GM19452 (cell line): ENCODE data around the gene ANKLE2.
A peak's percentile ranks its signal among the peaks of the same experiment; 100 is the strongest.
"Not testable (repeated sequence)": the region's sequence is repeated elsewhere in the genome, so short reads cannot be mapped to it uniquely, and the experiment has no call there.

Experiments
- ATAC-seq: cut with Tn5 transposase; IDR thresholded peaks from one replicate; pipeline ENCODE4 v1.9.1; 2021; ENCODE audit not compliant: unreplicated experiment

ANKLE2 gene

GRCh38 chr12:132761032-132761920, at the start of gene ANKLE2:
Gene ANKLE2 (minus strand): TSS chr12:132761832. CDS start chr12:132761798, 34 bp downstream.
- ATAC-seq: peak; percentile 45

DNA sequence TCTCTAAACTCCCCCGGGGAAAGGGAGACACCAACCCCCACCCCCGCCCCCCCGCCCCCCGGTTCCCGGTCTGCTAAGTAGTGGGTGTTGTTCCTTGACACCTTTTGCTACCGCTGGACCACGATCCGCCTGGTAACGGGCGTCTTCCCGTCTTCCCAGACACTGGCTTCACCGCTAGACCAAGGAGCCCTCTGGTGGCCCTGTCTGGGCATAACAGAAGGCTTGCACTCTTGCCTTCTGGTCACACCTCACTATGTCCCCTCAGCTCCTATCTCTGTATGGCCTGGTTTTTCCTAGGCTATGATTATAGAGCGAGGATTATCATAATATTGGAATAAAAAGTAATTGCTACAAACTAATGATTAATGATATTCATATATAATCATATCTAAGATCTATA, 47.8 kb upstream of the ANKLE2 start:
- not testable (repeated sequence) for ATAC-seq

DNA sequence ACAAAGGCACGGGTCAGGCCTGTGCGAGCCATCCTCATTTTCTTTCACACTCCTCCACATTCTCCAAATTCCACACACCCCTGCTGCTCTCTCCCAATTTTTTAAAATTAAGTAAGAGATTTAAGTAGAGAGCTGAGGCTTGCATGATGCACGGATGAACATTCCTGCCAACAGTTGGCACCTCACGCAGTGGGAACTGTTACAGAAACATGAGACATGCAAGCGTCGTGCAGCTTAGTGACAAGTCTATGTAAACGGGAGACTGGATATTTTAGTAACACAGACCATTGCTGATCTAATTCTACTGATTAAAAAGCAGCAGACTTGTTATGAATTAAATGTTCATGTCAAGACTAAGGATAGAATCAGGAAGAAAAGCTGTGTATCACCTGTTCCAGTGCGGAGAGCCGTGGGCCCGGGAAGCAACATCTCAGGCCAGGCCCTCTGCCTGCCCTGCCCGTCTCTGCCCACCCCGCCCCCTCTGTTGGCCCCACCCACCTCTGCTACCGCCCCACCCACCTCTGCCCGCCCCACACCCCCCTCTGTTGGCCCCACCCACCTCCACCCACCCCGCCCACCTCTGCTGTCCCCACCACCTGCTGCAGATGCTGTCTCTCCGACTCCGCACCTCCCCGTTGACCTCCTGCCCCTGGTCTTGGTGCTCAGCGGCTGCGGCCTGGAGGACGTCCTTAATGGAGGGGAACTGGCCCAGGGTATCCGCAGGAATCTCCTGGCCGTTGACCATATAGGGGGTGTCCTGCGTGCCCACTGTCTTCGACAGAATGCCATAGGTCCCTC, 45.9 kb upstream of the ANKLE2 start:
- ATAC-seq: no peak

DNA sequence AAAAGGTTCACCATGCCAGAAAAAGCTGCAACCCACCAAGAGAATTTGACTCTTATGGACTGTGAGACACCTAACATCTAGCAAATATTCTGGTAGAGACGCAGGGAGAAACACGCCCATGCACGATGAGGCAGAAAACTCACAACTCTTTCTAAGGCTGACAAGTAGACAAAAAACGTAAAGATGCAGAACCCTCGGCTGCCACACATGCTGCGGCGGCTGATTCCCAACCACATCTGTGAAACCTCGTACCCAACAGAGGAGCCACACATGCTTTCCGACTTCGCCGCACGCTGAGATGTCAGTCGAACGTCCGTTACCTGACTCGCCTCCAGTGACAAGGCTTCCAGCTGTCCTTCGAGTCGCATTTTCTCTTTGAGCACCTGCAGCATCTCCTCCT, 45.2 kb upstream of the ANKLE2 start:
- no peak for ATAC-seq

DNA sequence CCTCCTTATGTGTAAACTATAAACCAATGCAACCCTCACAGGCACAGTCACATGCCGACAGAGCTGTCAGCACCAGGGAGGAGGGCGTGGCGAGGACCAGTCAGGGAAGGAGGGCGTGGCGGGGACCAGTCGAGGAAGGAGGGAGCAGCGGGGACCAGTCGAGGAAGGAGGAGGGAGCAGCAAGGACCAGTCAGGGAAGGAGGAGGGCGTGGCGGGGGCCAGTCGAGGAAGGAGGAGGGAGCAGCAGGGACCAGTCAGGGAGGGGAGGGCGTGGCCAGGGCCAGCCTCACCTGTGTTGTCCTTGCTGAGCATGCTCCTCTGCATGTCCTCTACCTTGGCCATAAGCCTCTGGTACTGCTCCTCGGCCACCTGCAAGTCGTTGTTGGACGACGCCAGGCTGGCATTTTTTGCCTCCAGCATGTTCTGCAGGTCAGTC, 42.8 kb upstream of the ANKLE2 start:
- ATAC-seq: no peak

DNA sequence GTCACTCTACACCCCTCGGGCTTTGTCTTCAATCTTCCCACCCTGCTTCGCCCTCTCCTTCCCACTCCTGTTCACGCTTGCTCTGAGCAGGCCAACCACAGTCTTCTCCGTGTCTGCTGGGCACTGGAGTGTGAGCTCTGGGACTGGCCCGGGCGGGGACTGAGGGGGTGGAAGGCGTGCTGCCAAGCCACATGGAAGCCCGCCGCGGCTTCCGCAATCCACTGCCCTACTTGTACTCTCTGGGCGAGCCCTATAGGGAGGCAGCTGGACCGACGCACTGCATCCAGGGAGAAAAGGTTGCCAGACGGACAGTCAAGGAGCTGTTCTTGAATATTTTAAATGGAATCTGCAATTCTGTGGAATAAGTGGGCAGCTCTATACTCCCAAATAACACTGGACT, 42.3 kb upstream of the ANKLE2 start:
- ATAC-seq: no peak

- ATAC-seq: no peak
Measured at GRCh38 chr12:132803125-132803524, 41.5 kb upstream of the ANKLE2 start.

DNA sequence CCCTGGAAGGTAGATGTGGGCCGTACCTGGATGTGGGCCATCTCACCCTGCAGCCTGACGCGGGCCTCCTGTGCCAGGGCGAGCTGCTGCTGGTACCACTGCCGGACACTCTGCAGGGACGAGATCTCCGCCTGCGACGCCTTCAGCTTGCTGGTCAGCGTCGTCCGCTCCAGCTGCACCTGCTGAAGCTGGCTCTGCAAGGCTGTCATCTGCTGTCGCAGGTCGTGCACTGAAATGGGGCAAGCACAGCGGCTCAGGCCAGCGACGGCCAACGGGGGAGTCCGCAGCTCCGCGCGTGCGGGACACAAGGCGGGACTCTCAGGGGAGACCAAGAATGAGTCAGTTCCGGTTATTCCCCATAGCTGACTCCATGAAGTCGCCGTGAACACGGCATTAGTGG, 40.1 kb upstream of the ANKLE2 start:
- ATAC-seq: no peak

DNA sequence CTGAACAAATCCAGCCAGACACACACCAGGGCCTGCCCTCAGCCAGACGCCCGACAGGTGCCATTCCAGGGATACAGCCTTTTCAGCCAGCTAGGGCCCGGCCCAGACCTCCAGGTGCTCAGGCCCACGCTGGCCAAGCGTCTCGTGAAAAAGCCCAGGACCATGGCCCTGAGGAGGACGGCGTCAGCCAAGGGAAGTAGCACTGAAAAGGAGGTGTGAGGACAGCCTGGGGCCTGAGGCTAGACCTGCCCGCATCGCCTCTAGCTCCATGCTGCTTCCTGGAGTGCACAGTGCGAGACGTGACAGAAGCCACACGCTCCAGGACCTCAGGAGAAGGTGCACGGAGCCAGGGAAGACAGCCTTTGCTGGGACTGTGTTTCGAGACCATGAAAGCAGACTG, 37.2 kb upstream of the ANKLE2 start:
- no peak for ATAC-seq

DNA sequence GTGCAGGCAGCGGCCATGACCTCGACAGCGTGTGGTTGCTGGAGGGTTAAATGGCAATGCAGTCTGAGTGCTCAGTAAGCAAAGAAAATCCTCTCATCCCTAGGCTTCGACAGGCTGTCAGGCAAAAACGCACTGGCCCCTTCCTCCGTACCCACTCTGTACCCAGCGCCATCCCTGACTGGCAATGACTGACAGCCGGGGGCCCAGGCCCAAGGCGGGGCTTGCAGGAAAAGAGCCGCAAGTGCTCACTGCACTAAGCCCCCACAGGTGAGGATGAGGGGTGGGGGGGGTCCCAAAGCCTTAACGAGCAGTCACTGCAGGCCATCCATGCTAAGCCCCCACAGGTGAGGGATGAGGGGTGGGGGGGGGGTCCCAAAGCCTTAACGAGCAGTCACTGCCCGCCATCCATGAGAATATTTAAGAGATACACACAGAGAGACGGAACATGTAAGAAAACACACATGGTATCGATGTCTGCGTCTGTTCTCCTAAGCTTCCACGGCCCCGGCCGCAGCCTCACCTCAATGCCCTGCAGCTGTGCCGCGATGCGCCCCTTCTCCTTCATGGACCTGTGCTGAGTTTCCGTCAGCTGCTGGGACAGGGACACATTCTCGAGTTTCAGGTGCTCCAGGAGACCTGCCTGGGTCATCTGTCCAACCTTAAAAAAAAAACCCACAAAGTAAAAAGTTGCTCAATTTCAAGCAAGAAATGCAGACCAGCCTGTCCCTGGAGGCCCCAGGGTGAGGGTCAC, 36.4 kb upstream of the ANKLE2 start:
- ATAC-seq: no peak

- ATAC-seq: no peak
Measured at GRCh38 chr12:132795847-132796246, 34.2 kb upstream of the ANKLE2 start.

GRCh38 chr12:132791940-132792339, 30.3 kb upstream of the ANKLE2 start:
- not testable (repeated sequence) for ATAC-seq

- no peak for ATAC-seq
Measured at GRCh38 chr12:132789099-132789471, 27.5 kb upstream of the ANKLE2 start.

- no peak for ATAC-seq
Measured at GRCh38 chr12:132788375-132789098, 26.9 kb upstream of the ANKLE2 start.

- no peak for ATAC-seq
Measured at GRCh38 chr12:132787877-132788276, 26.2 kb upstream of the ANKLE2 start.

DNA sequence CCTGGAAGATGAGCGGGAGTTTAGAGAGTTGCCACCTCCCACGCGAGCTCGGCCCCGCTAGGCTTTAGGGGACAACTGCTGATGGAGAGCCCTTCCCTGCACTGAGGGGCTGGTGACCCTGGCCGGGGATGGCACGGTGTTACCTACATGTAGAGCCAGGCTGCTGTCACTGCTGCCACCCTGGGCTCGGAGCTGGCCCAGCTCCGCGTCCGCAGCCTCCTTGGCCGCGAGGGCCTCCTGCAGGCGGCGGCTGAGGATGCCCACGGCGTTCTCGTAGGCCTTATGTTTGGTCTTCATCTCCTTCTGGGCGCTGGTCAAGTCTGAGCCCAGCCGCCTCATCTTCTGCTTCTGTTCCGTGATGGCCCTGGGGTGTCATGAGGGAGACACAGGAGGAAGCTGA, 24.6 kb upstream of the ANKLE2 start:
- no peak for ATAC-seq

DNA sequence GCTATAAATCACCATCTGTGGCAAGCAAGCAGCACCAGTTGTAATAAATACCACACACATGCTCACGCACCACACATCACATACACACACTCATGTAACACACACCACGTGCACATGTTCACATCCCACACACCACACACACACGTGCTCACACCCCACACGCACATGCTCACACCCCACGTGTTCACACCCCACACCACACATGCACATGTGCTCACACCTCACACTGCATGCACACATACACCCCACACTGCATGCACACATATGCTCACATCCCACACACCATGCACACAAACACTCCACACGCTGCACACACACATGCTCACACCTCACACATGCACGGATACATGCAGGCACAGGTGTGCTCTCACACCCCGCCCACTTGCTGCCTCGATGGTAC, 22.9 kb upstream of the ANKLE2 start:
- ATAC-seq: no peak

GRCh38 chr12:132783917-132784531, 22.4 kb upstream of the ANKLE2 start:
- no peak for ATAC-seq

- ATAC-seq: no peak
Measured at GRCh38 chr12:132781938-132782337, 20.3 kb upstream of the ANKLE2 start.

GRCh38 chr12:132779781-132780353, 18.2 kb upstream of the ANKLE2 start:
- no peak for ATAC-seq
